Lung microvascular endothelial cell (primary cell): Measurements from ENCODE around the gene SBNO2. TPM values are rescaled to one million over a fixed set of nuclear protein-coding genes. Genes with fewer than 3 reads are reported as not detected.

Experiments used
- DNase-seq, 2 donors: peaks; one replicate each; pipeline versions ENCODE4 v3.0.0 to v3.0.0-alpha.2; 2010; ENCODE audit warnings: low read depth in 2 of 2
- total RNA-seq: library from RNA; depleted of rRNA; stranded (reverse); fragments of >200 nt; gene quantifications from 2 replicates; pipeline ENCODE4 v1.2.1, GENCODE V29; 2014

SBNO2 gene
- total RNA-seq, 1 donor from 2014 or later: 28.2 TPM

- no peak for DNase-seq
These were observed 17.7 kb downstream of the SBNO2 start for GRCh38 chr19:1156305-1156801.

- DNase-seq: no peak
These were observed 18.4 kb downstream of the SBNO2 start for GRCh38 chr19:1155352-1156304.

GRCh38 chr19:1154731-1155351 is 19.2 kb downstream of the SBNO2 start:
- peak; percentile 64 to 79 for DNase-seq

- no peak for DNase-seq
These were observed 20.0 kb downstream of the SBNO2 start for GRCh38 chr19:1153891-1154730.

- DNase-seq: peak in 1 of 2 donors; percentile 49
These were observed 22.0 kb downstream of the SBNO2 start for GRCh38 chr19:1151917-1152587.

GRCh38 chr19:1151037-1151724 is 22.9 kb downstream of the SBNO2 start:
- peak in 1 of 2 donors; percentile 50 for DNase-seq

- no peak for DNase-seq
These were observed 23.6 kb downstream of the SBNO2 start for GRCh38 chr19:1150333-1151036.

GRCh38 chr19:1149259-1150045 is 24.6 kb downstream of the SBNO2 start:
- no peak for DNase-seq

- no peak for DNase-seq
These were observed 26.0 kb downstream of the SBNO2 start for GRCh38 chr19:1147934-1148549.

- DNase-seq: no peak
These were observed 26.9 kb downstream of the SBNO2 start for GRCh38 chr19:1146858-1147780.

- no peak for DNase-seq
These were observed 27.7 kb downstream of the SBNO2 start for GRCh38 chr19:1146412-1146699.

GRCh38 chr19:1145635-1146411 is 28.2 kb downstream of the SBNO2 start:
- DNase-seq: no peak

GRCh38 chr19:1144741-1145140 is 29.3 kb downstream of the SBNO2 start:
- DNase-seq: no peak

GRCh38 chr19:1143828-1144399 is 30.2 kb downstream of the SBNO2 start:
- no peak for DNase-seq

- DNase-seq: no peak
These were observed 32.1 kb downstream of the SBNO2 start for GRCh38 chr19:1141944-1142343.

- no peak for DNase-seq
These were observed 33.6 kb downstream of the SBNO2 start for GRCh38 chr19:1140272-1141027.
